Fibroblast of the aortic adventitia (primary cell): ENCODE measurements around the gene ABTB2. TPM values are rescaled to one million over a fixed set of nuclear protein-coding genes. Genes with fewer than 3 reads are reported as not detected.

Experiments used
- DNase-seq: peaks from one replicate; pipeline ENCODE4 v3.0.0-alpha.2; 2010; ENCODE audit warnings: low read depth
- H3K4me3 ChIP-seq: 2 replicates; pipeline ENCODE4 v1.5.1; 2011; ENCODE audit warnings: low read depth, mild to moderate bottlenecking, control low read depth, low read length, moderate library complexity
- total RNA-seq: library from RNA; depleted of rRNA; stranded (reverse); fragments of >200 nt; gene quantifications from 2 replicates; pipeline ENCODE4 v1.2.3, GENCODE V29; 2012; ENCODE audit warnings: low replicate concordance
- TF ChIP-seq, protein P1 (sequence below): IDR thresholded peaks from 2 replicates; pipeline ENCODE4 v1.5.1; 2011; ENCODE audit warnings: mild to moderate bottlenecking, low read length, control low read depth, inconsistent platforms; ENCODE audit not compliant: insufficient read depth

Gene ABTB2
- total RNA-seq, 1 donor = 1.7 TPM

DNA sequence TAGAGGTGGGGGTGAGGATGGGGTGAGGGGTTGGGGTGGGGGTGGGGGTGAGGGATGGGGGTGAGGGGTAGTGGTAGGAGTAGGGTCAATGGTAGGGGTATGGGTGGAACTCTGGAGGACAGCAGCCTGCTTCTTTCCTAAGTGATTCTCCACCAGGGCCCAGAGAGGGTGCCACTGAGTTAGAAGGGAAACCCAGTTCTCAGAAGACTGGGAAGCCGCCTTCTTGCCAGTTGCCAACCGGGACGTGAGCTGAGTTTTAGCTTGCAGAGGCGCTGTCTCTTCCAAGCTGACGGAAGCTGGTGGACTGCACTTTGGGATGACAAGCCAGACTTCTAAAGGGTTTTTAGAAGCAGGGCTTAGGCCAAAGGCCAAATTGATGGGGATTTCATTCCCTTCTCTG is 148.0 kb downstream of the ABTB2 start:
- TF ChIP-seq, protein P1, sequence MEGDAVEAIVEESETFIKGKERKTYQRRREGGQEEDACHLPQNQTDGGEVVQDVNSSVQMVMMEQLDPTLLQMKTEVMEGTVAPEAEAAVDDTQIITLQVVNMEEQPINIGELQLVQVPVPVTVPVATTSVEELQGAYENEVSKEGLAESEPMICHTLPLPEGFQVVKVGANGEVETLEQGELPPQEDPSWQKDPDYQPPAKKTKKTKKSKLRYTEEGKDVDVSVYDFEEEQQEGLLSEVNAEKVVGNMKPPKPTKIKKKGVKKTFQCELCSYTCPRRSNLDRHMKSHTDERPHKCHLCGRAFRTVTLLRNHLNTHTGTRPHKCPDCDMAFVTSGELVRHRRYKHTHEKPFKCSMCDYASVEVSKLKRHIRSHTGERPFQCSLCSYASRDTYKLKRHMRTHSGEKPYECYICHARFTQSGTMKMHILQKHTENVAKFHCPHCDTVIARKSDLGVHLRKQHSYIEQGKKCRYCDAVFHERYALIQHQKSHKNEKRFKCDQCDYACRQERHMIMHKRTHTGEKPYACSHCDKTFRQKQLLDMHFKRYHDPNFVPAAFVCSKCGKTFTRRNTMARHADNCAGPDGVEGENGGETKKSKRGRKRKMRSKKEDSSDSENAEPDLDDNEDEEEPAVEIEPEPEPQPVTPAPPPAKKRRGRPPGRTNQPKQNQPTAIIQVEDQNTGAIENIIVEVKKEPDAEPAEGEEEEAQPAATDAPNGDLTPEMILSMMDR = no peak
- H3K4me3 ChIP-seq = no peak overlapping the region
- DNase-seq = no peak

DNA sequence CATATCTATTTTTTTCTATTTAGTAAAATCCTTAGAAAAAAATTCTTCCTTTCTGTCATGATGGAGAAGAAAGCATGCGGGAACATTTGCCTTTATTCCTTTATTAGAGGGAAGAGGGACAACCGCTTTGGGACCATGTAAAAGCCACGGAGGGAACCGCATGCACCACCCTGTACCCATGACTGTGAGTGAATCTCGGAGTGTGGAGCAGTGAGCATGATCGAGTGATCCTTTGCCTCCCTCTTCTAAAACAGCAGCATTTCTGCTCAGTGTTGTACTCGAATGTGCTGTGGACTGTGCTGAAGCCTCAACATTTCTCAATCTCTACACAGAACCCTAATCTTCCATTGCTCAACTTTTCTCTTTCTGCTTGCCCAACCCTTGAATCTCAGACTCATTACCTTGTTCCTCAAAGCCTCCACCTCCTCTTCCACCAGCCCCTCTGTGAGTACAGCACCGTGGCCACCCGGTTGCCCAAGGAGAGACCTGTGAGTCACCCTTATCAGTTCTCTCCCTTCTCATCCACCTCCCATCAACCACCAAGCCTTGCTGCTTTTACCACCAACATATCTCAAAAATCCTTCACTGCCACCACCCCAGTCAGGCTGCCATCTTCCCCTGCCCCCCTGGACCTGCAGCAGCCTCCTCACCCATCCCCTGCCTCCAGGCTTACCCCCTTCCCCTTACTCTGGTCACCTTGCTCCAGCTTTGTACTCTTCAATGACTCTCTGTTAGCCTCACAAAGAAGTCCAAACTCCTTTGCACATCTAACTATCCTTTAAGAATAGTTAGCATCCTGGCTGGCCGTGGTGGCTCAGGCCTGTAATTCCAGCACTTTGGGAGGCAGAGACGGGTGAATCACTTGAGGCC is 149.3 kb downstream of the ABTB2 start:
- peak; percentile 59 for DNase-seq
- no peak overlapping the region for H3K4me3 ChIP-seq
- TF ChIP-seq, protein P1 = no peak

DNA sequence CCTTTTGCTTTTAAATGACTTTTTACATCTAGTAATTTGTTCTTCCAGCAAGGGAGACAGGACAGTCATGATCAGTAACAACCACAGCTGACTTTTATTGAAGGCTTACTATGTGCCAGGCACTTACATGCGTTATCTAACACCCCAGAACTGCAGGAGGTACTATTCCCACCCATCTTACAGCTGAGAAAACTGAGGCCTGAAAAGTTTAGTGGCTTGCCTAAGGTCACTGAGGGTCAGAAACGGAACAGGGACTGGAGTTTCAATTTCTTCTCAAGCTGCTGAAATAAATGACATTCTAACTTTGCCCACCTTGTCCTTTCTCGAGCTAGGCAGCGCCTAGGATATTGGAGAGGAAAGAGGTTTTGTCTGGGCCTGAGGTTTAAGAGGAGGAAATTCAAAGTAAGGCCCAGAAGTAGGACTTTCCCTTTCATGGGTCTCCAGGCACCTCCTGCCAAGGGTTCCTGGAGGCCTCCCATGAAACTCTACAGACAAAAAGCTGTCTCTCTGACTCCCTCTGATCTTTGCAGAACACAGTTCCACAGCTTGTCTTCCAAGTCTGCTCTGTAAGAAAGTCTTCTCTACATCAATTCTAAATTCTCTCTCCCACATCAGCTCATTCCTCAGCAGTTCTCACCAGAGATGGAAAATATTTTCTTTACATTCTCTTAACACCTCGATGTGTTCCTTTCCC is 150.2 kb downstream of the ABTB2 start:
- no peak overlapping the region for H3K4me3 ChIP-seq
- DNase-seq = no peak
- TF ChIP-seq, protein P1 = no peak

DNA sequence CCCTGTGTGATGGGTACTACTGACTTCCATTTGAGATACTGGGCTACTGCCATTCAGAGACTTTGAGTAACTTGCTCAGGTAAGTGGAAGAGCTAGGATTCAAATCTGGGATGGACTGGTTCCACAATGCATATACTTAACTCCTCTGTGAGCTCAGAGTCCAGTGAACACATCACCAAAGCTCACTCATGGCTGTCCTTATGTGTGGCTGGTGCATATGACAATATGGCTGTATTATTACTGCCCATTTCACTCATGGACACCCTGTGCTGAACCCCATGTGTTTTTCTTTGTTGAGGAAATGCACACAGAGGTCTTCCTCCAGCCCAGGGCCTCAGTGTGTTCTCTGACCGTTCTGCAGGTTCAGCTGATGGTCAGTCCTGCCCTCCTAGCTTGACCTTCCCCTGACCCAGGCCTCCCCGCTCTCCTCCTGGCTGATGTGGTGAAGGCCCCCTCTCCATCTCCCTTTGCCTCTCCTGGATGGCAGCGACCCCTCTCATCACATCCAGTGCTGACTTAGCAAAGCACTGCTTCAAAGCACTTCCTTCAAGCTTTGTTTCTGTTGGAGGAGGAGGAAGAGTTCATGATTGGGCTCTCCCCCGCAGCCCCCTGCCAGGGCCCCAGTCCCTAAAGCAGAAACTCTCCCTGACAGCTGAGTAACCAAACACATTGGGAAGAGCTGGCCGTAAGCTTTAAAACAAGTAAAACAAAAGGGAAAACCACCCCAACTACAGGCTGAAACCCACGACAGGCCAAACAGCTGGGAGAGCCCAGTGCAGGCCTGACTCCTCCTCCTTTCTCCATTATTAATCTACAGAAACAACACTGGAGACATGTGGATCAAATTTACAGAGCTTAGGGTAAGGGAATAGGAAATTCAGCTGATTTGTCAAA is 151.2 kb downstream of the ABTB2 start:
- peak; percentile 32 for DNase-seq
- TF ChIP-seq, protein P1 = no peak
- no peak overlapping the region for H3K4me3 ChIP-seq

DNA sequence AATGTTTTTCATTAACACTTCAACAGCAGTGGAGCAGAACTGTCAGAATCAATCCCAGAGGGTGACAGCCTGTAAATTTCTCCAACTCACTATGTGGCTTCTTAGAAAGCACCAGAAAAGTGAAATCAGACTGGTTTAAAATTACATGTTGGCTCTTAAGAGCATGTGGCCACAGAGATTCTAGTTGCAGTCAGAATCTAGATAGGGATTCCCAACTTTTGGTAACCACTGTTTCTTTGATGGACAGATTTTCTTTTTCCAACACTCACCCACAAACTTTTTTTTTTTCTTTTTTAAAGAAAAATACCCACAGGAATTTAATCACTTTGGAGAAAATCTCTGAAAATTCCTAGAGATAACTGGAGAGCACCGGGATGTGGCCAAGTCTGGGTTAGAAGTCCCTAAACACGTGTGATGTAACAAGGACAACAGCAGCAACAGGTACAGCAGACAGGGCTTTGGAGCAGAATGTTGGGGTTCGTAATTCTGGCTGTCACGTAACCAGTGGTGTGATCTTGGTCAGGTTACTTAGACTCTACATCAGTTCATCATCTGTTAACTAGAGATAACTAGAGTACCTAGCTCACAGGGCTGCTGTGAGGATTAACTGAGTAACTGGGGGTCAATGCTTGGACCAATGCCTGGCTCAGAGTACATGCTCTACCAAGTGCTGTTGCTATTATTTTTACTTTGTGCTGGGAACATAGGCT is 152.3 kb downstream of the ABTB2 start:
- H3K4me3 ChIP-seq = no peak overlapping the region
- peak; percentile 68 for DNase-seq
- TF ChIP-seq, protein P1 = no peak
